GM23338 (cell line): ENCODE measurements around the gene UNC13C. TPM values are rescaled to one million over a fixed set of nuclear protein-coding genes. Genes with fewer than 3 reads are reported as not detected.

Experiments
- ATAC-seq: fragments of 200-7000 bp; cut with Tn5 transposase; 3 replicates; pipeline ENCODE4 v1.9.1; 2020
- DNase-seq: peaks from one replicate; pipeline ENCODE4 v3.0.0-alpha.2; 2015; ENCODE audit warnings: low spot score
- H2AFZ ChIP-seq: fragments of 200-600 bp; sonication (generic); 2 replicates; pipeline ENCODE4 v1.8.0; 2016; ENCODE audit warnings: antibody characterized with exemption, mild to moderate bottlenecking, moderate library complexity
- H3F3A ChIP-seq: fragments of 200-600 bp; sonication (generic); replicated peaks from 2 replicates; pipeline ENCODE4 v1.8.0; 2017; ENCODE audit warnings: antibody characterized with exemption, mixed run types, low read depth
- H3K27ac ChIP-seq: fragments of 200-600 bp; sonication (generic); 2 replicates; pipeline ENCODE4 v1.6.1; 2016; ENCODE audit warnings: low read depth
- H3K27me3 ChIP-seq: fragments of 200-600 bp; sonication (generic); 2 replicates; pipeline ENCODE4 v1.8.0; 2016; ENCODE audit warnings: mild to moderate bottlenecking, mixed run types, moderate library complexity; ENCODE audit not compliant: insufficient read depth
- H3K36me3 ChIP-seq: fragments of 200-600 bp; sonication (generic); 2 replicates; pipeline ENCODE4 v1.8.0; 2016; ENCODE audit warnings: mild to moderate bottlenecking; ENCODE audit not compliant: insufficient read depth
- H3K4me1 ChIP-seq: fragments of 200-600 bp; sonication (generic); 2 replicates; pipeline ENCODE4 v1.8.0; 2016; ENCODE audit warnings: mild to moderate bottlenecking, moderate library complexity; ENCODE audit not compliant: insufficient read depth
- H3K4me2 ChIP-seq: fragments of 200-600 bp; sonication (generic); 2 replicates; pipeline ENCODE4 v1.7.1; 2017; ENCODE audit warnings: mixed run types
- H3K4me3 ChIP-seq: fragments of 200-600 bp; sonication (generic); 2 replicates; pipeline ENCODE4 v1.6.1; 2016; ENCODE audit warnings: mixed run types
- H3K79me2 ChIP-seq: fragments of 200-600 bp; sonication (generic); replicated peaks from 2 replicates; pipeline ENCODE4 v1.8.0; 2017; ENCODE audit warnings: mild to moderate bottlenecking; ENCODE audit not compliant: insufficient read depth
- H3K9me2 ChIP-seq: fragments of 200-600 bp; sonication (generic); 2 replicates; pipeline ENCODE4 v1.8.0; 2017; ENCODE audit not compliant: insufficient read depth
- H4K20me1 ChIP-seq: fragments of 200-600 bp; sonication (generic); replicated peaks from 2 replicates; pipeline ENCODE4 v1.8.0; 2017; ENCODE audit warnings: mild to moderate bottlenecking; ENCODE audit not compliant: insufficient read depth
- H3K27ac Mint-ChIP-seq: 2 replicates; pipeline ENCODE4 v1.8.0; 2020; ENCODE audit warnings: inconsistent platforms, mild to moderate bottlenecking, moderate library complexity, mixed read lengths
- H3K27me3 Mint-ChIP-seq: 3 replicates; pipeline ENCODE4 v1.8.0; 2022; ENCODE audit warnings: low read depth, mild to moderate bottlenecking, moderate library complexity, mixed read lengths, inconsistent platforms; ENCODE audit not compliant: insufficient read depth, poor library complexity
- H3K36me3 Mint-ChIP-seq: 3 replicates; pipeline ENCODE4 v1.8.0; 2021; ENCODE audit warnings: low read depth, mild to moderate bottlenecking, inconsistent platforms, moderate library complexity, mixed read lengths
- H3K4me1 Mint-ChIP-seq: 3 replicates; pipeline ENCODE4 v1.8.0; 2020; ENCODE audit warnings: mild to moderate bottlenecking, inconsistent platforms, mixed read lengths
- H3K4me3 Mint-ChIP-seq: 3 replicates; pipeline ENCODE4 v1.8.0; 2021; ENCODE audit warnings: moderate library complexity, mild to moderate bottlenecking, inconsistent platforms, mixed read lengths
- H3K9me3 Mint-ChIP-seq: 3 replicates; pipeline ENCODE4 v1.8.0; 2020; ENCODE audit warnings: moderate library complexity, mild to moderate bottlenecking, inconsistent platforms, mixed read lengths
- CREB1 ChIP-seq: fragments of 250-450 bp; sonication (Bioruptor Pico); IDR thresholded peaks from 2 replicates; pipeline ENCODE4 v1.5.0; 2020; ENCODE audit warnings: low read depth, mild to moderate bottlenecking, moderate library complexity
- CTCF ChIP-seq, 2 experiments: fragments of 200-600 bp in 1 of 2; sonication (generic) in 1 of 2; conservative IDR thresholded peaks; 2 replicates each; pipeline versions ENCODE4 v1.5.1 to v1.6.1; 2016 to 2017; ENCODE audit warnings: antibody characterized with exemption in 2 of 2, low read depth in 2 of 2, mild to moderate bottlenecking in 2 of 2, moderate library complexity in 1 of 2
- EZH2 ChIP-seq: fragments of 200-600 bp; sonication (generic); IDR thresholded peaks from one replicate; pipeline ENCODE4 v1.8.0; 2017; ENCODE audit warnings: antibody characterized with exemption, mild to moderate bottlenecking, low read depth; ENCODE audit not compliant: unreplicated experiment
- EZH2phosphoT487 ChIP-seq: fragments of 200-600 bp; sonication (generic); IDR thresholded peaks from one replicate; pipeline ENCODE4 v1.8.1; 2018; ENCODE audit warnings: antibody characterized with exemption; ENCODE audit not compliant: unreplicated experiment
- JUNB ChIP-seq: IDR thresholded peaks from one replicate; pipeline ENCODE4 v1.6.1; 2016; ENCODE audit warnings: antibody characterized with exemption; ENCODE audit not compliant: unreplicated experiment
- NANOG ChIP-seq: IDR thresholded peaks from 2 replicates; pipeline ENCODE4 v1.6.1; 2016; ENCODE audit warnings: antibody characterized with exemption, borderline replicate concordance
- POLR2AphosphoS5 ChIP-seq: IDR thresholded peaks from 2 replicates; pipeline ENCODE4 v1.6.1; 2016; ENCODE audit warnings: antibody characterized with exemption, low read depth
- STAT1 ChIP-seq: IDR thresholded peaks from one replicate; pipeline ENCODE4 v1.6.1; 2016; ENCODE audit warnings: antibody characterized with exemption; ENCODE audit not compliant: unreplicated experiment
- ZNF114 ChIP-seq: fragments of 250-450 bp; sonication (Bioruptor Pico); IDR thresholded peaks from 2 replicates; pipeline ENCODE4 v1.5.0; 2020; ENCODE audit warnings: mild to moderate bottlenecking, moderate library complexity
- ZNF331 ChIP-seq: fragments of 250-450 bp; sonication (Bioruptor Pico); IDR thresholded peaks from 2 replicates; pipeline ENCODE4 v1.5.0; 2020; ENCODE audit warnings: low read depth, mild to moderate bottlenecking, moderate library complexity
- ZNF462 ChIP-seq: fragments of 250-450 bp; sonication (Bioruptor Pico); IDR thresholded peaks from 2 replicates; pipeline ENCODE4 v1.5.0; 2020; ENCODE audit warnings: mild to moderate bottlenecking, moderate library complexity
- polyA plus RNA-seq: library from polyadenylated mRNA; unstranded; fragments of >200 nt; fragmentation: Nextera tagmentation; extraction: Ambion mirVana; gene quantifications from 2 replicates; pipeline ENCODE4 v1.2.1, GENCODE V29; 2016
- total RNA-seq: library from RNA; depleted of rRNA; stranded (reverse); fragments of >200 nt; shearing (Covaris generic); gene quantifications from 2 replicates; pipeline ENCODE4 v1.2.3, GENCODE V29; 2014
- TF ChIP-seq, protein P1 (sequence below): IDR thresholded peaks from 2 replicates; pipeline ENCODE4 v1.6.1; 2016; ENCODE audit warnings: antibody characterized with exemption

The UNC13C gene
- total and polyA plus RNA-seq, 2 experiments from 2014 or later: 0.03 TPM; not detected in 1

DNA sequence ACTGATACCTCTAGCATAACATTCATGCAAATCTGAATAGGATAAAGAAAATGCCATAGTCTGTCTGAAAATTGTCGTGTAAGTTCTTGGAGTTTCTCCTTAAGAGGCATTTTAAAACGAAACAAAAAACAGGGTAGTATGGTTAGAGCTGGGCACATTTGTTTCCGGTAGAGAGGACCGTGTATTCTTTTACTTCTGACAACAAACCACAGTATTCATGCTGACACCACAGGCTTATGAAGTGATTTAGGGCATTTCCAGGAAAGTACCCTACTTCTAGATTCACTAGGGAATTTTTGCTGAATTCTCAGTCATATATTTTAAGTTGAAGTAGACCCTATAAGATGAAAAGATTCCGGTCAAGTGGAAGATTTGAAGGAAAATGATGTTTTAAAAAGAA lies 541.3 kb downstream of the UNC13C start (continued):
- no peak for TF ChIP-seq ZNF462 (CRISPR knock-in tag)
- no peak for TF ChIP-seq EZH2
- no peak for TF ChIP-seq ZNF114 (CRISPR knock-in tag)
- TF ChIP-seq JUNB: no peak
- no peak for TF ChIP-seq NANOG
- TF ChIP-seq CTCF (conservative IDR thresholded peaks at IDR 0.05; ENCODE audit: low read depth in 2 of 2): no peak
- no peak for TF ChIP-seq POLR2AphosphoS5
- no peak for TF ChIP-seq ZNF331
- TF ChIP-seq EZH2phosphoT487: no peak

- ATAC-seq (no peak), DNase-seq (no peak)
- Histone ChIP-seq H3K4me3 (no peak overlapping the region), H3K27ac (no peak overlapping the region), H3K36me3 (no peaks in the 10 kb centered on the region), H3K9me2 (no peaks in the 10 kb centered on the region), H2AFZ (no peak overlapping the region), H3K4me1 (peaks cover 7% of the 10 kb centered on the region; the same call in 1 of the 2 replicates), H3K79me2 (no peaks in the 10 kb centered on the region), H4K20me1 (no peaks in the 10 kb centered on the region), H3K27me3 (no peaks in the 10 kb centered on the region), H3F3A (no peaks in the 10 kb centered on the region), H3K4me2 (no peak overlapping the region)
- Mint-ChIP-seq H3K36me3 (0 out of 3 replicates have a peak, but pooled peaks cover under 1% of the 10 kb centered on the region), H3K4me1 (peaks cover 17% of the 10 kb centered on the region; the same call in 2 of the 3 replicates), H3K27ac (no peak overlapping the region), H3K9me3 (peaks cover 37% of the 10 kb centered on the region), H3K27me3 (peaks cover 2% of the 10 kb centered on the region), H3K4me3 (no peak overlapping the region)
- TF ChIP-seq, protein P1, sequence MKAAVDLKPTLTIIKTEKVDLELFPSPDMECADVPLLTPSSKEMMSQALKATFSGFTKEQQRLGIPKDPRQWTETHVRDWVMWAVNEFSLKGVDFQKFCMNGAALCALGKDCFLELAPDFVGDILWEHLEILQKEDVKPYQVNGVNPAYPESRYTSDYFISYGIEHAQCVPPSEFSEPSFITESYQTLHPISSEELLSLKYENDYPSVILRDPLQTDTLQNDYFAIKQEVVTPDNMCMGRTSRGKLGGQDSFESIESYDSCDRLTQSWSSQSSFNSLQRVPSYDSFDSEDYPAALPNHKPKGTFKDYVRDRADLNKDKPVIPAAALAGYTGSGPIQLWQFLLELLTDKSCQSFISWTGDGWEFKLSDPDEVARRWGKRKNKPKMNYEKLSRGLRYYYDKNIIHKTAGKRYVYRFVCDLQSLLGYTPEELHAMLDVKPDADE: no peak
- no peak for TF ChIP-seq JUNB
- TF ChIP-seq STAT1: no peak
- no peak for TF ChIP-seq EZH2phosphoT487
- no peak for TF ChIP-seq CREB1
- TF ChIP-seq CTCF (conservative IDR thresholded peaks at IDR 0.05; ENCODE audit: low read depth in 2 of 2): no peak
Observed at GRCh38 chr15:54520616-54521015, 542.4 kb downstream of the UNC13C start.
